KMS-11 (cell line): ENCODE results near the gene ATP7A.
"Not testable (repeated sequence)": the region's sequence is repeated elsewhere in the genome, so short reads cannot be mapped to it uniquely, and the experiment has no call there.

ENCODE experiments used
- H2AFZ ChIP-seq: fragments of 200-600 bp; sonication (generic); 2 replicates; pipeline ENCODE4 v1.6.1; 2016; ENCODE audit warnings: antibody characterized with exemption, mixed run types, low read depth
- H3K27ac ChIP-seq: fragments of 200-600 bp; sonication (generic); 2 replicates; pipeline ENCODE4 v1.6.1; 2016; ENCODE audit warnings: mild to moderate bottlenecking, mixed run types
- H3K27me3 ChIP-seq: fragments of 200-600 bp; sonication (generic); 2 replicates; pipeline ENCODE4 v1.6.1; 2017; ENCODE audit warnings: mild to moderate bottlenecking, low read depth, mixed run types, moderate library complexity; ENCODE audit not compliant: insufficient read depth
- H3K36me3 ChIP-seq: fragments of 200-600 bp; sonication (generic); 2 replicates; pipeline ENCODE4 v1.6.1; 2017; ENCODE audit warnings: mild to moderate bottlenecking, mixed run types; ENCODE audit not compliant: insufficient read depth
- H3K4me1 ChIP-seq: fragments of 200-600 bp; sonication (generic); 2 replicates; pipeline ENCODE4 v1.6.1; 2016; ENCODE audit warnings: mild to moderate bottlenecking, low read depth, mixed run types; ENCODE audit not compliant: poor library complexity, severe bottlenecking
- H3K4me2 ChIP-seq: fragments of 200-600 bp; sonication (generic); 2 replicates; pipeline ENCODE4 v1.7.0; 2016; ENCODE audit warnings: mild to moderate bottlenecking, mixed run types
- H3K4me3 ChIP-seq: fragments of 200-600 bp; sonication (generic); IDR thresholded peaks from 2 replicates; pipeline ENCODE4 v1.6.1; 2017; ENCODE audit warnings: low read depth, low read length, mixed read lengths; ENCODE audit not compliant: insufficient read depth
- H3K79me2 ChIP-seq: fragments of 200-600 bp; sonication (generic); 2 replicates; pipeline ENCODE4 v1.6.1; 2016; ENCODE audit warnings: low read depth, mixed run types; ENCODE audit not compliant: insufficient read depth
- H3K9ac ChIP-seq: fragments of 200-600 bp; sonication (generic); 2 replicates; pipeline ENCODE4 v1.6.1; 2016; ENCODE audit warnings: mild to moderate bottlenecking, mixed run types
- H4K20me1 ChIP-seq: fragments of 200-600 bp; sonication (generic); 2 replicates; pipeline ENCODE4 v1.6.1; 2016; ENCODE audit warnings: mild to moderate bottlenecking, mixed run types; ENCODE audit not compliant: insufficient read depth
- CTCF ChIP-seq: fragments of 200-600 bp; sonication (generic); conservative IDR thresholded peaks from 2 replicates; pipeline ENCODE4 v1.6.1; 2017; ENCODE audit warnings: low read depth, mild to moderate bottlenecking, antibody characterized with exemption, low read length, moderate library complexity, mixed read lengths

Gene ATP7A

GRCh38 chrX:78048052-78048451 is 137.6 kb downstream of the ATP7A start:
- no peak for TF ChIP-seq CTCF
- no peak overlapping the region for H3K4me2 ChIP-seq
- no peak overlapping the region for H3K4me3 ChIP-seq
- H3K79me2 ChIP-seq, result no peaks in the 10 kb centered on the region
- H3K4me1 ChIP-seq, result no peaks in the 10 kb centered on the region
- H3K9ac ChIP-seq, result no peak overlapping the region
- no peaks in the 10 kb centered on the region for H4K20me1 ChIP-seq
- H3K27me3 ChIP-seq, result no peaks in the 10 kb centered on the region
- no peak overlapping the region for H3K27ac ChIP-seq
- no peaks in the 10 kb centered on the region for H3K36me3 ChIP-seq
- H2AFZ ChIP-seq, result no peak overlapping the region

GRCh38 chrX:78063687-78064086 is 153.2 kb downstream of the ATP7A start:
- no peaks in the 10 kb centered on the region for H3K79me2 ChIP-seq
- H3K4me3 ChIP-seq, result no peak overlapping the region
- no peak overlapping the region for H3K4me2 ChIP-seq
- H3K36me3 ChIP-seq, result no peaks in the 10 kb centered on the region
- H4K20me1 ChIP-seq, result no peaks in the 10 kb centered on the region
- H2AFZ ChIP-seq, result no peak overlapping the region
- no peaks in the 10 kb centered on the region for H3K4me1 ChIP-seq
- no peaks in the 10 kb centered on the region for H3K27me3 ChIP-seq
- TF ChIP-seq CTCF, result no peak
- no peak overlapping the region for H3K9ac ChIP-seq
- H3K27ac ChIP-seq, result no peak overlapping the region

- Histone ChIP-seq H3K36me3 (no peaks in the 10 kb centered on the region), H3K79me2 (no peaks in the 10 kb centered on the region), H2AFZ (no peak overlapping the region), H3K4me1 (no peaks in the 10 kb centered on the region), H4K20me1 (no peaks in the 10 kb centered on the region), H3K27ac (no peak overlapping the region), H3K4me2 (no peak overlapping the region), H3K9ac (no peak overlapping the region), H3K27me3 (no peaks in the 10 kb centered on the region), H3K4me3 (no peak overlapping the region)
- TF ChIP-seq CTCF, result no peak
Observed at GRCh38 chrX:78064152-78064551, 153.7 kb downstream of the ATP7A start.

GRCh38 chrX:78064698-78065601 is 154.5 kb downstream of the ATP7A start:
- not testable (repeated sequence) for H3K9ac ChIP-seq, H3K4me3 ChIP-seq, H3K27me3 ChIP-seq, H3K79me2 ChIP-seq, H3K36me3 ChIP-seq, H4K20me1 ChIP-seq, H3K4me2 ChIP-seq, H2AFZ ChIP-seq, H3K4me1 ChIP-seq
- H3K27ac ChIP-seq, result 0 out of 2 replicates have a peak overlapping the region, but pooled peaks have one; percentile 15

GRCh38 chrX:78066110-78066509 is 155.6 kb downstream of the ATP7A start:
- no peaks in the 10 kb centered on the region for H3K36me3 ChIP-seq
- no peak overlapping the region for H3K27ac ChIP-seq
- no peak for TF ChIP-seq CTCF
- no peak overlapping the region for H3K4me3 ChIP-seq
- H3K79me2 ChIP-seq, result no peaks in the 10 kb centered on the region
- H4K20me1 ChIP-seq, result no peaks in the 10 kb centered on the region
- H3K4me2 ChIP-seq, result no peak overlapping the region
- no peaks in the 10 kb centered on the region for H3K27me3 ChIP-seq
- H3K4me1 ChIP-seq, result no peaks in the 10 kb centered on the region
- H2AFZ ChIP-seq, result no peak overlapping the region
- H3K9ac ChIP-seq, result no peak overlapping the region
